HL-60 (cell line): ENCODE data around the gene ITGA6.

Experiments used
- DNase-seq, 2 experiments: peaks; one replicate each; pipeline ENCODE4 v3.0.0-alpha.2; 2010 to 2020; ENCODE audit warnings: low read depth in 1 of 2, low spot score in 1 of 2
- H3K27ac ChIP-seq: fragments of 250-450 bp; sonication (Bioruptor Pico); replicated peaks from 2 replicates; pipeline ENCODE4 v1.5.1; 2020; ENCODE audit warnings: mild to moderate bottlenecking, moderate library complexity
- H3K27me3 ChIP-seq: fragments of 250-450 bp; sonication (Bioruptor Pico); 2 replicates; pipeline ENCODE4 v1.5.1; 2021; ENCODE audit warnings: mild to moderate bottlenecking, moderate library complexity; ENCODE audit not compliant: insufficient read depth, poor library complexity, severe bottlenecking
- H3K4me3 ChIP-seq: replicated peaks from 2 replicates; pipeline ENCODE4 v1.5.1; 2011; ENCODE audit warnings: mild to moderate bottlenecking, control low read depth, low read length; ENCODE audit not compliant: insufficient read depth
- CTCF ChIP-seq: IDR thresholded peaks from one replicate; pipeline ENCODE4 v1.5.1; 2011; ENCODE audit warnings: low read length, control low read depth, inconsistent platforms; ENCODE audit not compliant: insufficient read depth
- GABPA ChIP-seq: IDR thresholded peaks from 2 replicates; pipeline ENCODE4 v1.6.1; 2012; ENCODE audit warnings: low read depth
- POLR2AphosphoS5 ChIP-seq: IDR thresholded peaks from 2 replicates; pipeline ENCODE4 v1.6.1; 2012; ENCODE audit warnings: low read depth
- REST ChIP-seq: IDR thresholded peaks from 2 replicates; pipeline ENCODE4 v1.6.1; 2012; ENCODE audit warnings: low read depth; ENCODE audit not compliant: insufficient replicate concordance
- SPI1 ChIP-seq: IDR thresholded peaks from 2 replicates; pipeline ENCODE4 v1.6.1; 2012; ENCODE audit warnings: low read depth, mild to moderate bottlenecking, borderline replicate concordance

The ITGA6 gene

GRCh38 chr2:172512810-172513523 lies 85.6 kb downstream of the ITGA6 start:
- TF ChIP-seq SPI1 = no peak
- no peak for TF ChIP-seq REST
- no peak for TF ChIP-seq GABPA
- no peak for TF ChIP-seq POLR2AphosphoS5
- no peak for TF ChIP-seq CTCF
- Histone ChIP-seq H3K27me3 (no peaks in the 10 kb centered on the region), H3K4me3 (no peak overlapping the region), H3K27ac (peak overlapping the region; percentile 83)
- DNase-seq = peak in 1 of 2 experiments; percentile 5

GRCh38 chr2:172513524-172513900 lies 86.1 kb downstream of the ITGA6 start:
- no peaks in the 10 kb centered on the region for H3K27me3 ChIP-seq
- DNase-seq = peak; percentile 52 to 60
- peak overlapping the region; percentile 83 for H3K27ac ChIP-seq
- TF ChIP-seq CTCF = no peak
- TF ChIP-seq SPI1 = no peak
- no peak for TF ChIP-seq REST
- TF ChIP-seq GABPA = no peak
- no peak for TF ChIP-seq POLR2AphosphoS5
- H3K4me3 ChIP-seq = no peak overlapping the region

- no peaks in the 10 kb centered on the region for H3K27me3 ChIP-seq
- TF ChIP-seq SPI1 = peak; percentile 64
- TF ChIP-seq REST = peak; percentile 17
- TF ChIP-seq CTCF = no peak
- peak; percentile 78 for TF ChIP-seq POLR2AphosphoS5
- TF ChIP-seq GABPA = peak; percentile 11; the same call in 1 of the 2 replicates
- DNase-seq = peak; percentile 69 to 83
- H3K4me3 ChIP-seq = peak overlapping the region; percentile 12
- H3K27ac ChIP-seq = peak overlapping the region; percentile 83
Measured at GRCh38 chr2:172513935-172514586, 86.7 kb downstream of the ITGA6 start.
